NCI-H1092 (cell line): ENCODE measurements around the gene PPP1R2.
A peak's percentile ranks its signal among the peaks of the same experiment; 100 is the strongest.
"Not testable (repeated sequence)": the region's sequence is repeated elsewhere in the genome, so short reads cannot be mapped to it uniquely, and the experiment has no call there.

Experiments
- DNase-seq: peaks from one replicate; lab custom pipeline; 2025; lab: John Stamatoyannopoulos, UW

Gene PPP1R2

GRCh38 chr3:195542698-195543499 lies at the start of gene PPP1R2:
PPP1R2 (minus strand) TSS chr3:195543325; CDS start chr3:195543025, 300 bp downstream.
- peak; percentile 81 for DNase-seq

DNA sequence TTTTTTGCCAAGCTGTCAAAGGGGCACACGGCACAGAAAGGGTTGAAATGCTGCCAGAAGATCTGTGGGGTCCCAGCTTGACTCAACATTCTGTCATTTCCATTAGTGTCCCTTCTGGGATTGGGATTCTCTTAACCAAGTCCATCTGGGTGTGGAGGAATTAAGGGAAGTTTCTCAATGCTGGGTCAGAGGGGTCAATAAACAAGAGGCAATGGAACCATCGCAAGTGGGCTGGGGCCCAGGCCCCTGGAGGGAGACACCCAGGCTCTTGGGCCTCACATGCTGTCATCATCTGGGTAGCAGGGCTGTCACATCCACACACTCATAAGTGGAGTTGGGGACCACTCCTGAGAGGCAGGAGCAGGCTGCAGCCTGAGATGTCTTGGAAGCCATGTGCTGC lies 48.7 kb upstream of the PPP1R2 start:
- no peak for DNase-seq

- DNase-seq: no peak
Observed at GRCh38 chr3:195591220-195591619, 48.1 kb upstream of the PPP1R2 start.

DNA sequence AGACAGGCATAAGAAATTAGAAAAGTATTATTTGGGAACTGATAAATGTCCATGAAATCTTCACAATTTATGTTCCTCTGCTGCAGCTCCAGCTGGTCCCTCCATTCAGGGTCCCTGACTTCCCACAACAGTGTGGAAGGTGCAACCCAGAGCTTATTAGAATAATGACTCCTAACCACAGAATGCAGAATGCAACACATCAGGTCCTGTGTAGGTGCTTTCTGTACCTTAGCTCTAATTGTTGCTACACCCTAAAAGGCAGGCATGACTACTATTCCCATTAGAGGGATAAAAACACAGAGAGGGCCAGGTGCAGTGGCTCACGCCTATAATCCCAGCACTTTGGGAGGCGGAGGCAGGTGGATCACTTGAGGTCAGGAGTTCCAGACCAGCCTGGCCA lies 47.3 kb upstream of the PPP1R2 start:
- DNase-seq: not testable (repeated sequence)

DNA sequence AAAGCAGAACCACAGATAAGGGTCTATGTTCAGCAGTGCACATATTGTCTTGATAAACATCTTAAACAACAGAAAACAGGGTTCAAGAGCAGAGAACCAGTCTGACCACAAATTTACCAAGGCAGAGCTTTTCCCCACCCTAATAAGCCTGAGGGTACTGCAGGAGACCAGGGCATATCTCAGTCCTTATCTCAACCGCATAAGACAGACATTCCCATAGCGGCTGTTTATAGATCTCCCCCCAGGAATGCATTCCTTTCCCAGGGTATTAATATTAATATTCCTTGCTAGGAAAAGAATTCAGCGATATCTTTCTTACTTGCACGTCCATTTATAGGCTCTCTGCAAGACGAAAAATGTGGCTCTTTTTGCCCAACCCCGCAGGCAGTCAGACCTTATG lies 46.7 kb upstream of the PPP1R2 start:
- DNase-seq: not testable (repeated sequence)

DNA sequence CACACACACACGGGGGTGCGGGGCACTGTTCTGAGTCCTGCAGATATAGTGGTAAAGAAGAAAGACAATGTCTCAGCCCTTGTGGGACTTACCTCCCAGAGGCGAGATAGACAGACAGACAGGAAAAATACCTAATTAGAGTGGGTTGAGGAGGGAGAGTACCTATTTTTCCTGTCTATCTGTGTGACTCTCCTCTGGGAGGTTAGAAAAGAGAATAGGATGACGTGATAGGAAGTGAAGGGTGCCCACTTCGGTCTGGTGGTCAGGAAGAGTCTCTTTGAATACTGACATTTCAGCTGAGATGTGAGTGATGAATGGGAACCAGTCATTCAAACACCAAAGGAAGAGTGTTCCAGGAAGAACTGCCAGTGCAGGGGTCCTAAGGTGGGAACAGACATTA lies 44.7 kb upstream of the PPP1R2 start:
- no peak for DNase-seq

GRCh38 chr3:195587406-195587805 lies 44.3 kb upstream of the PPP1R2 start:
- DNase-seq: no peak

GRCh38 chr3:195584543-195584870 lies 41.4 kb upstream of the PPP1R2 start:
- DNase-seq: no peak

DNA sequence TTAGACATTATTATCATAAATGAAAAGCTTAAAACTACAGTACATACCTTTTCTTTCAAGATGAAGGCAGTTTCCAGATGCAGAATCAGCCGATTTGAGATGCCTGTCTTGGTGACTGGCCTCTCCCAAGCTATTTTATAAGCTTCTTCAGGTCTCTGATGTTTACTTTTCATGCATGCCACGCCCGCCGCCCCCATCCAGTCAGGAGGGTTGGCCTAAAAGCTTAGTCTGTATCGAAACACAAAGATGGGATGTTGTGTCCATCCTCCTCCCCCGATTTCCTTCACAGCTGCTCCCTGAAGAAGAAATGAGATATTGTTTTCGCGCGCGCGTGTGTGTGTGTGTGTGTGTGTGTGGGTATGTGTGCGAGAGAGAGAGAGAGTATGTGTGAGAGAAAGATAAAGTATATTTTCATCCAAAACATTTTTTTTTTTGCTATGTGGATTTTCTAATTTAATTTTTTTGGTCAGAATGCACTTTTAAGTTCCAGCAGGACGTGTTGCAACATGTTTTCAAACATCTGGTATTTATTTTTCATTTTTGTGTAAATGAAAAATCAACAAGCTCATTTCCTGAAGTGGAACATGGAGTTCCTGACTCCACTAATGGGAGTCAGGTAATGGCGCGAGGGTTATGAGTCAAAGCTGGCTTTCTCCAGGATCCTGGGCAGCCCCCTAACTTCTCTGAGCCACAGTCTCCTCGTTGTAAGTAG lies 40.9 kb upstream of the PPP1R2 start, which contains the start of gene APOD:
APOD (minus strand) TSS at position 110 of the 712 bp plus-strand sequence. CDS start 4,479 bp downstream, outside the sequence.
- DNase-seq: no peak

DNA sequence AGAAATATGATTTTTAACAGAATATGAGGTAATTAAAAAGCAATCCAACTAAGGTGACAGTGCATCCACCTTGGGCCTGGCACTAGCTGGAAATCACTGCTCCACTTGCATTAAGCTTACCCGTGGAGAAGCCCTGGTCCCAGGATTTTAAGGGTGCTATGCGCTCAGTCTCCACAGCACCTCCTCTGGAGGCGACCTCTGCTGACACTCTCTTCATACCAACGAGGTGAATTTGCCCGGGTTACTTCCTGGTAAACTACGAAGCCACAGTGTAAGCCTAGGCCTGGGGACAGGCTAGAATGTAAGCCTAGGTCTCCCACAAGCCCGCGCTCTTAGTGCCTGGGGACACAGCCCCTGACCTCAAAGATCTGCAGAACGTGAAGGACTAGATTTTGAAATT lies 39.8 kb upstream of the PPP1R2 start:
- no peak for DNase-seq

- no peak for DNase-seq
Observed at GRCh38 chr3:195580744-195581443, 37.8 kb upstream of the PPP1R2 start.

GRCh38 chr3:195579281-195579680 lies 36.2 kb upstream of the PPP1R2 start:
- no peak for DNase-seq

DNA sequence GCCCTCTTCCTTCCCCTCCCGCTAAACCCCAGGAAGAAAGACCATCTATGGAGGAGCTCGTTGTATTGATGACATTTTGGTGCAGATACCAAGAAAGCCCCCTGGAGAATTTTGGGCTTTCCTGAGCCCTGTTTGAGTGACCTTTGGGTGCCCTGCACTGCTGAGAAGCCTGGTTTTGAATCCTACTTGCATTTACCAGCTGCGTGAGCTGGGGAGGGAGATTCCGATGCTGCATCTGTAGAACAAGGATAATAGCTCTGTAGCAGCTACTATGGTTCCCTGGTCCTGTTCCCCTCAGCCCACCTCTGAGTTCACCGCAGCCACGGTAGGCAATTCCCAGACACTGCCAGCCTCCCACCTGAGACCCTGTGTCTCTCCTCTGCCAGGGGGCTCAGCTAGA lies 35.4 kb upstream of the PPP1R2 start:
- no peak for DNase-seq

- DNase-seq: no peak
Observed at GRCh38 chr3:195577645-195578177, 34.6 kb upstream of the PPP1R2 start.

- DNase-seq: no peak
Observed at GRCh38 chr3:195574497-195575304, 31.6 kb upstream of the PPP1R2 start.

DNA sequence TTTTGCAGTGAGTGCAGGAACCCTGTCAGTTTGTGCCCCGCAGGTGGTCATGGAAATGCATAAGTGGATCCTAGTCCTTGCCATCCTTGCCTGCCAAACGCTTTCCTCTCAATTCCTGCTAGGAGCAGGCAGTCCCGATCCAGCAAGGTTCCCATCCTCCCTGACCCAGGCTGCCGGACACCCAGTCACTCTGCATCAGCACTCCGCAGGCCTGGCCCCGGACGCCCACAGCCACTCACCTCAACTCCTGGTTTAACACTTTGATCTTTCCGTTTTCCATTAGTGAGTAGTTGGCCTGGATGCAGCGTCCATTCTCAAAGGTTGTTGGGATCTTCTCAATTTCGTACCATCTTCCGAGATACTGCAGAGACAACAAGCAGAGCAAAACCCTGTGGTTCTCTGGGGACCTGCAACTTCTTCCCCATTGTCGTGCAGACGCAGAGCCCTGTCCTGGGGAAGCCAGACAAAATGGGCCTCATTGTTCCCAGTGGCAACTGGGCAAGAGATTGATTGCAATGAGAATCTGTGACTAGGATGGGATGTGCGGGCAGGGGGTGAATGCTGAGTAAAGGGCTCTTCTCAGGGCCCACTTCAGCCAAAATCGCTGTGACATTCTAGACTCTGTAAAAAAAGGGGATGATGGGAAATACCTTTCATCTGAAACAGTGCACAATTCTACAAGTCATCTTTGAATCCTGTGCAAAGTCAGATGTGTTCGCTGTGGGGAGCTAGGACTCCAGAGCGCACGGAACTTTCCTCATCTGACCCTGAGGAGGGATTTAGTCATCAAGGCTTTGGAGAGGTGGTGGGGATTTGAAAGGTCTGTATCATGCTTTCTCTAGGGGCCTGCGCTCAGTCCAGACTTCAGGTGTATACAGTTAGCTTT lies 30.7 kb upstream of the PPP1R2 start:
- DNase-seq: no peak

GRCh38 chr3:195571361-195571760 lies 28.2 kb upstream of the PPP1R2 start:
- no peak for DNase-seq

GRCh38 chr3:195570912-195571311 lies 27.8 kb upstream of the PPP1R2 start:
- no peak for DNase-seq

DNA sequence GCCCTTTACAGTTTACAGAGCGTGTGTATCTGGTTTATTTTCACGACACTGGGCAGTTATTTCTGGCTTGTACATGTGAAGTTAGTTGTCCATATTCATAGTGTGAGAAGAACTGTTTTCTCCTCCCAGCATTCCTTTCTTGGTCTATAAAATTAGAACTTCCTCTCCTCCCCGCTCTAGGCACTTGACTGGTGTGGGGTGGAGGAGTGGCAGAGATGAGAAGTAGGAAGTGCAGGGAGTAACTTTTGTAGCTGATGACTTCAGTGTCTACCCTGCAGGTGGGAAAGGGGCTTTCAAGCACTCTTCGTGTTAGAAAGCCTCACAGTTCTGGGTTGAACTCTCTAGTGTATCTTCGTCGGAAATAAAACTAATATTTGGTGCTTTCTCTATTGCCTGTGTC lies 27.2 kb upstream of the PPP1R2 start:
- no peak for DNase-seq

- DNase-seq: no peak
Observed at GRCh38 chr3:195568630-195569029, 25.5 kb upstream of the PPP1R2 start.

DNA sequence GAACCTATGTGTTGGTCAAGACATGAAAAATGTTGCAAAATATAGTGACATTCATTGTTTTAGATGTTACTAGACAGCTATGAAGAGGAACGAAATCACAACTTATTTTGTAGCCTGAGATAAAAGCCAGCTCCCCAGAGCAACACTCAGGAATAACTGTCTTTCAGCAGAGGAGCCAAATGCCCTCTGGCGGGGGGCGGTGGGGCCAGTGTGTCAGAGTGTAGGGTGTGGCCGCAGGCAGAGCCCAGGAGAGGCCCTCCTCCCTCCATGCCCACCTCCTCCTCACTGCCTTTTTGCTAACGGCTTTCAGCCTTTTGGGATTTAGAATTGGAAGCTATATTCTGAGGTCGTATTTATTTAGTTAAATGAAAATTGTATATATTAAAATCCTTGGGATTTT lies 23.7 kb upstream of the PPP1R2 start:
- DNase-seq: no peak
